Hematopoietic multipotent progenitor cell (in vitro differentiated cells): Measurements from ENCODE around the gene C6orf47. TPM values are rescaled to one million over a fixed set of nuclear protein-coding genes. Genes with fewer than 3 reads are reported as not detected.
"Not testable (repeated sequence)": the region's sequence is repeated elsewhere in the genome, so short reads cannot be mapped to it uniquely, and the experiment has no call there.

Experiments used
- DNase-seq, 3 donors: peaks; one replicate each; pipeline ENCODE4 v3.0.0-alpha.2; 2011 to 2015; ENCODE audit warnings: low read depth in 2 of 3, low spot score in 2 of 3
- total RNA-seq: library from RNA; depleted of rRNA; stranded (reverse); fragments of >200 nt; gene quantifications from one replicate; pipeline ENCODE4 v1.2.3, GENCODE V29; 2012

The C6orf47 gene
- total RNA-seq: 19.1 TPM

GRCh38 chr6:31660381-31661261, at the start of gene C6orf47:
Gene C6orf47, minus strand, starts transcription at chr6:31660778. Its CDS starts 831 bp downstream, at chr6:31659947.
- DNase-seq: peak in 2 of 3 donors; percentile 74 to 75

- not testable (repeated sequence) for DNase-seq
Observed at GRCh38 chr6:31709157-31709556, 48.6 kb upstream of the C6orf47 start.

GRCh38 chr6:31708224-31708623, 47.6 kb upstream of the C6orf47 start:
- DNase-seq: no peak

GRCh38 chr6:31707701-31708100, 47.1 kb upstream of the C6orf47 start:
- no peak for DNase-seq

GRCh38 chr6:31706599-31706998, 46.0 kb upstream of the C6orf47 start, which contains the start of gene LY6G6F:
Gene LY6G6F, plus strand, starts transcription at chr6:31706866. Its CDS starts 41 bp downstream, at chr6:31706907.
- DNase-seq: no peak

- DNase-seq: no peak
Observed at GRCh38 chr6:31705931-31706330, 45.4 kb upstream of the C6orf47 start.

- DNase-seq: peak; percentile 88 to 99 (median 98)
Observed at GRCh38 chr6:31702819-31703716, 42.5 kb upstream of the C6orf47 start, which contains the start of gene ABHD16A. Gene ABHD16A, minus strand, starts transcription at chr6:31703324. Its CDS starts 43 bp downstream, at chr6:31703281.

- DNase-seq: peak in 1 of 3 donors; percentile 52
Observed at GRCh38 chr6:31702405-31702818, 41.8 kb upstream of the C6orf47 start.

GRCh38 chr6:31701666-31702404, 41.3 kb upstream of the C6orf47 start:
- no peak for DNase-seq

- no peak for DNase-seq
Observed at GRCh38 chr6:31700740-31701401, 40.3 kb upstream of the C6orf47 start.

GRCh38 chr6:31697555-31697954, 37.0 kb upstream of the C6orf47 start:
- no peak for DNase-seq

- no peak for DNase-seq
Observed at GRCh38 chr6:31693535-31693934, 33.0 kb upstream of the C6orf47 start.

GRCh38 chr6:31692886-31693285, 32.3 kb upstream of the C6orf47 start:
- DNase-seq: no peak

- DNase-seq: no peak
Observed at GRCh38 chr6:31692353-31692752, 31.8 kb upstream of the C6orf47 start.

- no peak for DNase-seq
Observed at GRCh38 chr6:31691564-31692108, 31.1 kb upstream of the C6orf47 start.

- DNase-seq: no peak
Observed at GRCh38 chr6:31691078-31691463, 30.5 kb upstream of the C6orf47 start.

- DNase-seq: no peak
Observed at GRCh38 chr6:31690231-31691077, 29.9 kb upstream of the C6orf47 start.

- peak in 1 of 3 donors; percentile 33 for DNase-seq
Observed at GRCh38 chr6:31689249-31690110, 28.9 kb upstream of the C6orf47 start.
